ENCODE measurements around the gene AK1.

- TF ChIP-seq CTCF (IDR thresholded peaks at IDR 0.05) (no peak), POLR2A (IDR thresholded peaks at IDR 0.05) (no peak)
Observed at GRCh38 chr9:127873223-127873691, 4.2 kb downstream of the AK1 start.

All from adrenal gland (tissue), 5 donors.